NCI-H345 treated with DMSO at 0.1 percent for 48 hours (cell line): ENCODE results near the gene TMEM38B.
"Not testable (repeated sequence)": the region's sequence is repeated elsewhere in the genome, so short reads cannot be mapped to it uniquely, and the experiment has no call there.

ENCODE experiments used
- DNase-seq: peaks from one replicate; lab custom pipeline; 2025; ENCODE audit not compliant: unreplicated experiment; lab: John Stamatoyannopoulos, UW

TMEM38B gene

DNA sequence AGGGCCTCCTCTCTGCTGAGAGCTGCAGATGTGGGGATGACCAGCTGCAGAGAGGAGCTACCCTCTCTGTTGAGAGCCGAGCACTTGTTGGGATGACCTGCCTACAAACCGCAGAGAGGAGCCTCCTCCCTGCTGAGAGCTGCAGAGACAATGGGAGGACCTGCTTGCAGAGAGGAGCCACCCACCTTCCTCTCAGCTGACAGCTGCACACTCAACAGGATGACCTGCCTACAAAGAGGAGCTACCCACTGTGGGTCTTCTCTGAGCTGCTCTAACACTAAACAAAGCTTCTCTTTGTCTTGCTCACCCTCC is 19.6 kb downstream of the TMEM38B start:
- DNase-seq = no peak

DNA sequence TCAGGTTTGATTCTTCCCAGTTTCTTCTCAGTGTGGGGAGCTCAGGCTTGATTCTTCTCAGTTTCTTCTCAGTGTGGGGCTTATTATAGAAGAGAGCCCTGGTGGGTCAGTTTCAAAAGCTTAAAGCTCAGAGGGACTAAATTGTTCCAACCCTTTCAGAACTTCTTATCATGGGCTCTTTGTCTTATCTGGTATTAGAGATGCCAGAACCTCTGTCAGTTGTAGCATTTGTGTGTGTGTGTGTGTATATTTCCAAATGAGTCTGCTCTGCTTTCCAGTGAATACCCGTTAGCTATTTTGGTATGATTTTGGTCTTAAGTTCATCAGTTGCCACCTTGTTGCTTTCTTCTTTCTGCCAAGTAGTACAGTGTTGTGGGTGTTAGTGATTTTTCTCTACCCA is 21.8 kb downstream of the TMEM38B start:
- DNase-seq = no peak

- no peak for DNase-seq
Measured at GRCh38 chr9:105722099-105722498, 27.8 kb downstream of the TMEM38B start.

DNA sequence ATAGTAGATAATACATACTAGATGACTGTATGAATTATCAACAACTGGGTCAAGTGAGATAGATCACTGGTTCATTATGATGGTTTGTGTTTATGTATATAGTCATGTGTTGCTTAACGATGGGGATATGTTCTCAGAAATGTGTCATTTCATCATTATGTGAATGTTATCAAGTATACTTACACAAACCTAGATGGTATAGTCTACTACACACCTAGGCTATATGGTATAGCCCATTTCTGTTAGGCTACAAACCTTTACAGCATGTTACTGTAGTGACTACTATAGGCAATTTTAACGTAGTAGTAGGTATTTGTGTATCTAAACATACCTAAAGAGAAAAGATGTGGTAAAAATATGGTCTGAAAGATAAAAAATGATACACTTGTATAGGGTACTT is 31.0 kb downstream of the TMEM38B start:
- DNase-seq = no peak

DNA sequence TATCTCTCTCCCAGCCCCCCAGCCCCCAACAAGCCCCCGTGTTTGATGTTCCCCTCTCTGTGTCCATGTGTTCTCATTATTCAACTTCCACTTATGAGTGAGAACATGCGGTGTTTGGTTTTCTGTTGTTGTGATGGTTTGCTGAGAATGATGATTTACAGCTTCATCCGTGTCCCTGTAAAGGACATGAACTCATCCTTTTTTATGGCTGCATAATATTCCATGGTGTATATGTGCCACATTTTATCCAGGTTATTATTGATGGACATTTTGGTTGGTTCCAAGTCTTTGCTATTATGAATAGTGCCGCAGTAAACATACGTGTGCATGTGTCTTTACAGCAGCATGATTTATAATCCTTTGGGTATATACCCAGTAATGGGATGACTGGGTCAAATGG is 33.9 kb downstream of the TMEM38B start:
- not testable (repeated sequence) for DNase-seq

DNA sequence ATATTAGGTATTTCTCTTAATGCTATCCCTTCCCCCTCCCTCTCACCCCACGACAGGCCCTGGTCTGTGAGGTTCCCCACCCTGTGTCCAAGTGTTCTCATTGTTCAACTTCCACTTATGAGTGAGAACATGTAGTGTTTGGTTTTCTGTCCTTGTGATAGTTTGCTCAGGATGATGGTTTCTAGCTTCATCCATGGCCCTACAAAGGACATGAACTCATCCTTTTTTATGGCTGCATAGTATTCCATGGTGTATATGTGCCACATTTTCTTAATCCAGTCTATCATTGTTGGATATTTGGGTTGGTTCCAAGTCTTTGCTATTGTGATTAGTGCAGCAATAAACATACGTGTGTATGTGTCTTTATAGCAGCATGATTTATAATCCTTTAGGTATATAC is 37.1 kb downstream of the TMEM38B start:
- not testable (repeated sequence) for DNase-seq

- no peak for DNase-seq
Measured at GRCh38 chr9:105735366-105735765, 41.0 kb downstream of the TMEM38B start.

GRCh38 chr9:105737205-105737604 is 42.9 kb downstream of the TMEM38B start:
- no peak for DNase-seq

DNA sequence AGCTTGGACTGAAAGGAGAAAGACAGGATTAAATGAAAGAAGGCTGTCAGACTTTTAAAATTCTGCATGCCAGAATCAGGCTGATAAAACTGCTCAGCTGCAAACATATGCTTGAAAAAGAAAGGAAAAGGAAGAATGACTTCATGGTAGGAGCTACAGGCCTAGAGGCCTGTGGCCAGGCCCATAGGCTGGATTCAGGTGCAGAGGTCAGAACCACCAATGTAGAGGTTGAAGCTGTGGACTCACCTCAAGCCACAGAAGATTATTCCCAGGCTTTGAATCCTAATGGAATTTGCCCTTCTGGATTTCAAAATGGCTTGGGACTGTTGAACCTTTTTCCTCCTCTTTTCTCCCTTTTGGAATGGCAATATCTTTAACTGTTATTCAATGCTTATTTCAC is 47.7 kb downstream of the TMEM38B start:
- no peak for DNase-seq

DNA sequence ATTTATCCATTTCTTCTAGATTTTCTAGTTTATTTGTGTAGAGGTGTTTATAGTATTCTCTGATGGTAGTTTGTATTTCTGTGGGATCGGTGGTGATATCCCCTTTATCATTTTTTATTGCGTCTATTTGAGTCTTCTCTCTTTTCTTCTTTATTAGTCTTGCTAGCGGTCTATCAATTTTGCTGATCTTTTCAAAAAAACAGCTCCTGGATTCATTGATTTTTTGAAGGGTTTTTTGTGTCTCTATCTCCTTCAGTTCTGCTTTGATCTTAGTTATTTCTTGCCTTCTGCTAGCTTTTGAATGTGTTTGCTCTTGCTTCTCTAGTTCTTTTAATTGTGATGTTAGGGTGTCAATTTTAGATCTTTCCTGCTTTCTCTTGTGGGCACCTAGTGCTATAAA is 53.0 kb downstream of the TMEM38B start:
- DNase-seq = not testable (repeated sequence)

DNA sequence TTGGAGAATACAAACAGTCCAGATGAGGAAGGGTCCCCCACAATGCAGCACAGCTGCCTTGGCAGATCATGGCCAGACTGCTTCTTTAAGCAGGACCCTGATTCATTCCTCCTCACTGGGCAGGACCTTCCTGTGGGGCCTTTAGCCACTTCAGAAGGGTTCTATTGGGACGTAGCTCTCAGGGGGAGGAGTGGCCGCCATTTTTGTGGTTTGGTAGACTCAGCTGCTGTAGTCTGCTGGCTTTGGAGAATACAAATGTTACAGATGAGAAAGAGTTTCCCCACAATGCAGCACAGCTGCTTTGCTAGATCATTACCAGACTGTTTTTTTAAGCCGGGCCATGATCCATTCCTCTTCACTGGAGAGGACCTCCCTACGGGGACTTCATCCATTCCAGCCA is 57.4 kb downstream of the TMEM38B start:
- DNase-seq = no peak

DNA sequence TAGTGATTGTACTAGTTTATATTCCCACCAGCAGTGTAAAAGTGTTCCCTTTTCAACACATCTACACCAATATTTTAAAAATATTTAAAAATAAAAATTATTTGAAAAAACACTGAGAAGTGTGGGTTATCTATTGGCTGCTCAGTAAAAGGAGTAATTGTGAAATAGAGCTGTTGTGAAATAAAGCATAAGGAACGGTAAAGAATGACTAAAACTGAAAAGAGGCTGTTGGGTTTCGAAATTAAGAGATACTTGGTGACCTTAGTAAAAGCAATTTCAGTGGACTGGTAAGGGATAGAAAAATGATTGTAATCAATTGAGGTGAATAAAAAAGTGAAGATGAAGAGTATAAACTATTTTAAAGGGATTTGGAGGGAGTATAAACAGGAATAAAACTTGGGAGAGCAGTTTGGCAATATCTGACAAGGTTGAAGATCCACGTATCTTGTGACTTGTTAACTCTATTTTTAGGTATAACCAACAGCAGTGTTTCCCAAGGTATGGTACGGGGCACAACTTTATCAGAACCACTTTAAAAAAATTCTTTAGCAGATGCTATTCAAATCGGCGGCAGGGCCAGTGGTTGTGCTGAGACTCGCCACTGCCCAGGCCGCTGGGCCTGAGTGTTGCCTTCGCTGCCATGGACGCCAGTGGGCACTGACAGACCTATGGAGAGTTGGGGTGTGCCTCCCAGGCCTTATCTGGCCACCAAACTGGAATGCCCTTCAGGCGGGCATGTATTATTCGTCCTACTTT is 63.3 kb downstream of the TMEM38B start:
- DNase-seq = no peak

- no peak for DNase-seq
Measured at GRCh38 chr9:105760053-105760452, 65.7 kb downstream of the TMEM38B start.

- not testable (repeated sequence) for DNase-seq
Measured at GRCh38 chr9:105782561-105783494, 88.5 kb downstream of the TMEM38B start.

GRCh38 chr9:105783495-105783872 is 89.1 kb downstream of the TMEM38B start:
- DNase-seq = not testable (repeated sequence)

GRCh38 chr9:105786796-105787195 is 92.5 kb downstream of the TMEM38B start:
- DNase-seq = not testable (repeated sequence)

GRCh38 chr9:105816202-105816744 is 121.9 kb downstream of the TMEM38B start:
- no peak for DNase-seq

GRCh38 chr9:105816981-105817380 is 122.6 kb downstream of the TMEM38B start:
- no peak for DNase-seq

GRCh38 chr9:105818903-105819302 is 124.6 kb downstream of the TMEM38B start:
- no peak for DNase-seq

DNA sequence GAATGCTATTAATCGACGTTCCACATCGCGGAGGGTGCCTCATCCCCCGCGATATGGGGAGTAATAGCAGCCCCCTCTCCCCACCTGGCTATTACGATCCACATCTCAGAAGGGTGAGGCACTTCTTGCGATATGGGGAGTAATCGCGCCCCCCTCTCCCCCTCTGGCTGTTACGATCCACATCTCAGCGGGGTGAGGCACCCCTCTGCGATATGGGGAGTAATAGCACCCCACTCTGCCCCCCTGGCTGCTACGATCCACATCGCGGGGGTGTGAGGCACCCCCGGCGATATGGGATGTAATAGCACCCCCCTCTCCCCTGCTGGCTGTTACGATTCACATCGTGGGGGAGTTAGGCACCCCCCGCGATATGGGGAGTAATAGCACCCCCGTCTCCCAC is 128.5 kb downstream of the TMEM38B start:
- DNase-seq = no peak
